ENCODE measurements around the gene EFNA3. TPM values are rescaled to one million over a fixed set of nuclear protein-coding genes. Genes with fewer than 3 reads are reported as not detected.

The EFNA3 gene
- total and polyA plus RNA-seq, 9 of the 15 experiments (the other 6 are each of a cell fraction or from before 2014, with no cell fraction given): 0.59 to 7.9 (median 4.7) TPM

- TF ChIP-seq NR2C2 (CRISPR knock-in tag; IDR thresholded peaks at IDR 0.05) (no peak), NR2C2 (tag; IDR thresholded peaks at IDR 0.05) (peak; percentile 26; the same call in 1 of the 2 replicates), ARID3A (IDR thresholded peaks at IDR 0.05; ENCODE audit: borderline replicate concordance, low read depth, low read length) (no peak), PHB2 (IDR thresholded peaks at IDR 0.05; ENCODE audit: low read depth) (no peak), TFAM (CRISPR knock-in tag; conservative IDR thresholded peaks at IDR 0.05) (no peak), NFYB (IDR thresholded peaks at IDR 0.05; ENCODE audit: extremely low read depth, insufficient read length) (no peak), ZMIZ1 (IDR thresholded peaks at IDR 0.05; ENCODE audit: low read depth in 2 of 2, low read length in 2 of 2) (0 out of 4 replicates have a peak, but pooled peaks of 1 of the 2 experiments have one; percentile 42), MGA (IDR thresholded peaks at IDR 0.05) (peak; percentile 80)
Measured at GRCh38 chr1:155091071-155092051, 12.7 kb downstream of the EFNA3 start (continued).
